Activated naive CD4-positive, alpha-beta T cell (primary cell): ENCODE results near the gene CDX4.
"Not testable (repeated sequence)": the region's sequence is repeated elsewhere in the genome, so short reads cannot be mapped to it uniquely, and the experiment has no call there.

Experiments used
- DNase-seq, 4 experiments: peaks; one replicate each; lab custom pipeline; 2025; lab: John Stamatoyannopoulos, UW

The CDX4 gene, protein sequence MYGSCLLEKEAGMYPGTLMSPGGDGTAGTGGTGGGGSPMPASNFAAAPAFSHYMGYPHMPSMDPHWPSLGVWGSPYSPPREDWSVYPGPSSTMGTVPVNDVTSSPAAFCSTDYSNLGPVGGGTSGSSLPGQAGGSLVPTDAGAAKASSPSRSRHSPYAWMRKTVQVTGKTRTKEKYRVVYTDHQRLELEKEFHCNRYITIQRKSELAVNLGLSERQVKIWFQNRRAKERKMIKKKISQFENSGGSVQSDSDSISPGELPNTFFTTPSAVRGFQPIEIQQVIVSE

DNA sequence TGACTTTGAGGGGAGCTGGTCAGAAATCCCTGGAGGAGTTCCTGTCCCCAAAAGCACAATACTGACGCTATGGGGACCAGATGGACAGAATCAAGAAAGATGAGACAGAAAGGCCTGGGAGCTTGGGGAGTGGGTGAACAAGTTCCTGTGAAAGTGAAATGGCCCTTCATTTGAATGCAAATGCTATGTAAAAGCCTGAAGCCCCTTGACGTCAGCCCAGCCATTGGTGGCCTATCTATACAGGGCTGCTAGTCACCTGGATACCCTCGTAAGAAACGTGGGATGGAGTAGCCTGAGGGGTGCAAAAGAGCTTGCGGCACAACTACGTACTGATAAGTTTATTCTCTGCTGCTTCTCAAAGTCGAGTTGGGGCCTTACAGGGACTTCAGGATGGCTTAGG, at the start of gene CDX4:
CDX4 (plus strand) TSS at position 223 of the 400 bp plus-strand sequence. CDS start 201 bp downstream, outside the sequence.
- DNase-seq: no peak

DNA sequence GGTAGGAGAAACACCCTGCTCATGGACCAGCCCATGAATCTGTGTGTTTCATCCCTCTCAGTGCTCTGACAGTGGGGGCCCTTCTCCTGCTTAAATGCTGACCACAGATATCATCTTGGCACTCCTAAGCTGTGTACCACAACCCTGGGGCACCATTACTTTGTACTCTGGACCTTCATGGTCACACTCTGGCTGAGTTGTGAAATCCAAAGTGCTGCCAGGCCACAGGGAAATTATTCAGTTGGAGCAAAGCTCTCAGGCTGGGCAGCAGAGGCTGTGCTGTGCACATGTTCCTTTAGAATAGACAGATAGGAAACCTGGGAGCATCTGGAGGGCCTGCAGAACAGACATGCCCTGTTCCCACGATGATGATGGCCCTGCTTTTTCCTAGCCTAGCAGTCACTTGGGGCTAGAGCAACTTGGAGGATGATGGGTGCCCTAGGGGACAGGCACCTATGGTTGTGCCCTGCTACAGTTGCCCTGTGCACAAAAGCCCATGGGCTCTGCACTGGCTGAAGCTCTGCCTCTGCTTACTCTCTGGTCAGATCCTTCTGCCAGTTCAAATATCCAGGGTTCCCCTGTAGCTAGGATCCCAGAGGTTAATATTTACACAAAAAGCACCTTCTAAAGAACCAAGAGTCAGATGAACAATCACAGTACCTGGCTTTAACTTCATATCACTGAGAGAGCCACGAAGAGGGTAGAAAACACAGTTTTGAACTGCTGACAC, 48.5 kb upstream of the CDX4 start:
- DNase-seq: no peak

DNA sequence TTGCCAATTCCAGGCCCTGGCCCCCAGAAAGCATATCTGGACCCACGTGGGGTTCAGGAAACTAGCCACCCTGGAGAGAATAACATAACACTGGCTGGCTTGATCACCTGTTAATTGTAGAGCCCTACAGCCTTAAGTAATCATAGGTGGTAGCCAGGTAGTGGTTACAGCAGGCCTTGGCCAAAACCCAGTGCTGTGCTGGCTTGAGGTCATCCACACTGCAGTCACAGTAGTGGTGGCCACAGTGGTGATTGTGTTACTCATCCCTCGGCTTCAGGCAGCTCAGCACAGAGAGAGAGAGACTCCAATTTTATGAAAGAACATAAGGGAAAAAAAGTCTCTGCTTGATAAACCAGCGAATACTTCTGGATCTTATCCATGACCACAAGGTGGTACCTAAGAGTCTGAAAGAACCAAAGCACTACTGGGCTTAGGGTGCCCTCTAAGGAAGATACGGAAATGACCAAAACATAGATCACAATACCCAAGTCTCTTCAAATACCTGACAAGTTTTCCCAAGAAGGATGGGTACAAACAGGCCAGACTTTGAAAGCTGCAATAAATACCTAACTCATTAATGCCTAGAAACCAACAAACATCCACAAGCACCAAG, 46.6 kb upstream of the CDX4 start:
- no peak for DNase-seq

DNA sequence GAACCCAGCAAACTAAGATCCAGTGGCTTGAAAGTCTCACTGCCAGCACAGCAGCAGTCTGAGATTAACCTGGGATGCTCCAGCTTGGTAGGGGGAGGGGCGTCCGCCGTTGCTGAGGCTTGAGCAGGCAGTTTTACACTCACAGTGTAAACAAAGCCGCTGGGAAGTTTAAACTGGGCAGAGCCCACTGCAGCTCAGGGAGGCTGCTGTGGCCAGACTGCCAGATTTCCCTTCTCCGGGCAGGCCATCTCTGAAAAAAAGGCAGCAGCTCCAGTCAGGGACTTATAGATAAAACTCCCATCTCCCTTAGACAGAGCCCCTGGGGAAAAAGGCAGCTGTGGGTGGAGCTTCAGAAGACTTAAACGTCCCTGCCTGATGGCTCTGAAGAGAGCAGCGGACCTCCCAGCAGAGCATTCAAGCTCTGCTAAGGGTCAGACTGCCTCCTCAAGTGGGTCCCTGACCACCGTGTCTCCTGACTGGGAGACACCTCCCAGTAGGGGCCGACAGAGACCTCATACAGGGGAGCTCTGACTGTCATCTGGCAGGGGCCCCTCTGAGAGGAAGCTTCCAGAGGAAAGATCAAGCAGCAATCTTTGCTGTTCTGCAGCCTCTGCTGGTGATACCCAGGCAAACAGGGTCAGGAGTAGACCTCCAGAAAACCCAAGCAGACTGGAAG, 45.1 kb upstream of the CDX4 start:
- no peak for DNase-seq

DNA sequence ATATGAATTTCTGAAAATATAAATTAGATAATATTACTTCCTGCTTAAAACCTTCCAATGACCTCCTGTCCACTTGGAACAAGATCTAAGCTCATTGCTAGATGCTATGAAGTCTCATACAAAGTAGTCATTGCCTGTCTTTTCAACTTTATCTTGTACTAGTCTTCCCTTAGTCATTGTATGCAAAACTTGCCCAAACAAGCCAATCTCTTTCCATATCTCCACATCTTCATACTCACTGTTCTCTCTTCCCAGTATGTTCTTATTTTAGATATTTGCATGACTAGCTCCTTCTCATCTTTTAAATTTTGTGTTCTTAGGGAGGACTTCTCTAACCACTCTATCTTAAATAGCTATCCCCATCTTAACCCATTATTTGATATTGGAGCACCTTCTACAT, 33.9 kb upstream of the CDX4 start:
- DNase-seq: no peak

DNA sequence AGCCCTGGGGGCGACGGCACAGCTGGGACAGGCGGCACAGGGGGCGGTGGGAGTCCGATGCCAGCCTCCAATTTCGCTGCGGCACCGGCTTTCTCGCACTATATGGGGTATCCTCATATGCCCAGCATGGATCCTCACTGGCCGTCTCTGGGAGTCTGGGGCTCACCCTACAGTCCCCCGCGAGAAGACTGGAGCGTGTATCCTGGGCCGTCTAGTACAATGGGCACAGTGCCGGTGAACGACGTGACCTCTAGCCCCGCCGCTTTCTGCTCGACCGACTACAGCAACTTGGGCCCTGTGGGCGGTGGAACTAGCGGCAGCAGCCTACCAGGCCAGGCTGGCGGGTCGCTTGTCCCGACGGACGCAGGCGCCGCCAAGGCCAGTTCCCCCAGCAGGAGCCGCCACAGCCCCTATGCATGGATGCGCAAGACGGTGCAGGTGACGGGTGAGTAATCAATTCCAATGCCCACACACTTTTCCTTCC, 500 bp downstream of the CDX4 start:
- DNase-seq: no peak

DNA sequence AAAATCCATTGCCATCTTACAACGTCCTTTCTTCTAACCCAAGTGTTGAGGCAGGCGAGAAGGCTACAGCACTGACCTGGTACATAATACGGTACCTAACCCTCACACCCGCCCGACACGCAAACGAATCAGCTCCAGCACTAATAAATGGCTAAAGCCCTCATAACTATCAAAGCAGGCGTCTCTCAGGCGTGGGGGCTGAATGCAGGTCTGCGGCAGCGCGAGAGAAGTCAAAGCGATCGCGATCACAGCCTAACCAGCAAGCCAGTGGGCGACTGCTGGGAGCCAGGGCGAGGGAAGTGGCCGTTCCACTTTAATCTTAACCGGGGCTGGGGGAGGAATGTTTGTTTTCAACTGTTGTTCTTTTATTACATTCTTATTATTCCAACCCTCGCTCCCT, 1.5 kb downstream of the CDX4 start:
- DNase-seq: no peak

DNA sequence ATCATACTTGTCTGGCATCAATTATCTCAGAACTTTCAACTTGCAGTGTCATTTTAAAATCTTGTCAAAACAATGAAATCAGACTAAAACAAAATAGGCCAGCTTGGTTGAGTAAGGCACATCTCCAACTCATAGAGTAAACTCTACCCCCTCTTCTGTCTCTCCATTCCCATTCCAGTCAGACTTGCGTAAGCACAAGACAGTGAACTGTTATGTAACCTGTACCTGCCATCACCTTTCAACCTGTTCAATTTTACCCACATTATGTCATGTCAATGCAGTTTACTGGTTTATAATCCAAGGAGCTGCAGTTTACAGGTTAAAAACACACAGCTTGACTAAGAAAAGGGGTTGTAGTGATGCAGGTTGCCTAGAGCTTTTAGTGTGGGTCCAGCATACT, 8.3 kb downstream of the CDX4 start:
- no peak for DNase-seq

DNA sequence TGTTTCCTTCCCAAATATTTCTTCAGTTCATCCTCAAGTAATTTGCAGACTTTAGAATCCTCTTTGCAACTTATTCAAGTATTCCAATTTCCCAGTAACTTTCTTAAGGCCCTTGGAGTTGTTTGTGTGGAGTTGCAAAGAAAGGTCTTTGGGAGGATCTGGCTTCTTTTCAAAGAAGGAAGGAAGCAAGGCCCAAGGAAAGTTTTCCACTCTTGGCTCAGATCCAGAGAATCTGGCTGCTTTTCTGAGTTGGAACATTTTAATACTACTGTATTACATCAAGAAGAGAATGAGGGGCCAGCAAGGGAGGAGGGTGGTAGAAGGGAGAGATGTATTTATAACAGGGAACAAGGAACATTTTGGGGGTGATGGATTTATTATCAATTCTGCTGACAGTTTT, 10.5 kb downstream of the CDX4 start:
- DNase-seq: no peak

DNA sequence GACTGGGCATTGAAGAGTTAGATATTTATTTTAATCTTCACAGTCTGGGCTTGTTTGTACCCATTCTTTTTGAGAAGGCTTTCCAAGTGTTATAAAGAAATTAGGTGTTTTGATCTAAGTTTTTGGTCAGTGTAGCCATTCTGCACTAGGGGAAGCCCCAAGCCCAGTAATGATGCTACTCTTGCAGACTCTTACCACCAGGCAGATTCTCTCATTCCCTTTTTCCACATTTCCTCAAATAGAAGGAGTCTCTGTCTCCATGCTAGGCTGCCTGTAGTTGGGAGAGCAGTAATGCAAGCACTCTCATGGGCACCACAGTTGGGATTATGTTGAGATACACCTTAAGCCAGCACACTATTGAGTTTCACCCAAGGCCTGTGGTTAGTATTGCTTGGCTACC, 21.5 kb downstream of the CDX4 start:
- DNase-seq: no peak

DNA sequence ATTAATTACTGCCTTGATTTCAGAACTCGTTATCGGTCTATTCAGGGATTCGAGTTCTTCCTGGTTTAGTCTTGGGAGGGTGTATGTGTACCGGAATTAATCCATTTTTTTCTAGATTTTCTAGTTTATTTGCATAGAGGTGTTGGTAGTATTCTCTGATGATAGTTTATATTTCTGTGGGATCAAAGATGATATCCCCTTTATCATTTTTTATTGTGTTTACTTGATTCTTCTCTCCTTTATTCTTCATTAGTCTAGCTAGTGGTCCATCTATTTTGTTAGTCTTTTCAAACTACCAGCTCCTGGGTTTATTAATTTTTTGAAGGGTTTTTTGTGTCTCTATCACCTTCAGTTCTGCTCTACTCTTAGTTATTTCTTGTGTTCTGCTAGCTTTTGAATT, 32.1 kb downstream of the CDX4 start:
- no peak for DNase-seq

DNA sequence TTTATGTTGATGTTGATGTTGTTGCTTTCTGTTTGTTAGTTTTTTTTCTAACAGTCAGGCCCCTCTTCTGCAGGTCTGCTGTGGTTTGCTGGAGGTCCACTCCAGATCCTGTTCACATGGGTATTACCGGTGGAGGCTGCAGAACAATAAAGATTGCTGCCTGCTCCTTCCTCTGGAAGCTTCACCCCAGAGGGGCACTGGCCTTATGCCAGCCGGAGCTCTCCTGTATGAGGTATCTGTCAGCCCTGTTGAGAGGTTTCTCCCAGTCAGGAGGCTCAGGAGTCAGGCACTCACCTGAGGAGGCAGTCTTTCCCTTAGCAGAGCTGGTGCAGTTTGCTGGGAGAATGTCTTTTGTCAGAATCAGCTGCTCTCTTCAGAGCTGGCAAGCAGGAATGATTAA, 34.7 kb downstream of the CDX4 start:
- DNase-seq: no peak

DNA sequence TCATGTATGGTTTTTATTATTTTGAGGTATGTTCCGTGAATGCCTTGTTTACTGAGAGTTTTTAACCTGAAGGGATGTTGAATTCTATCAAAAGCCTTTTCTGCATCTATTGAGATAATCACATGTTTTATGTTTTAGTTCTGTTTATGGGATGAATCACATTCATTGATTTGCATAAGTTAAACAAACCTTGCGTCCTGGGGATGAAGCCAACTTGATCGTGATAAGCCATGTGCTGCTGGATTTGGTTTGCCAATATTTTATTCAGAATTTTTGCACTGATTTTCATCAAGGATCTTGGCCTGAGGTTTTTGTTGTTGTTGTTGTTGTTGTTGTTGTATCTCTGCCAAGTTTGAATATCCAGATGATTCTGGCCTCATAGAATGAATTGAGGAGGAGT, 43.8 kb downstream of the CDX4 start:
- DNase-seq: no peak

DNA sequence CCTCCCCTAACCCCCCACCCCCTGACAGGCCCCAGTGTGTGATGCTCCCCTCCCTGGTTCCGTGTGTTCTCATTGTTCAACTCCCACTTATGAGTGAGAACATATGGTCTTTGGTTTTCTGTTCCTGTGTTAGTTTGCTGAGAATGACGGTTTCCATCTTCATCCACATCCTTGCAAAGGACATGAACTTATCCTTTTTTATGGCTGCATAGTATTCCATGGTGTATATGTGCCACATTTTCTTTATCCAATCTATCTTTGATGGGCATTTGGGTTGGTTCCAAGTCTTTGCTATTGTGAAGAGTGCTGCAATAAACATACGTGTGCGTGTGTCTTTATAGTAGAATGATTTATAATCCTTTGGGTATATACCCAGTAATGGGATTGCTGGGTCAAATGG, 45.3 kb downstream of the CDX4 start:
- DNase-seq: not testable (repeated sequence)
